Measurements from ENCODE around the gene TAX1BP1.

DNA sequence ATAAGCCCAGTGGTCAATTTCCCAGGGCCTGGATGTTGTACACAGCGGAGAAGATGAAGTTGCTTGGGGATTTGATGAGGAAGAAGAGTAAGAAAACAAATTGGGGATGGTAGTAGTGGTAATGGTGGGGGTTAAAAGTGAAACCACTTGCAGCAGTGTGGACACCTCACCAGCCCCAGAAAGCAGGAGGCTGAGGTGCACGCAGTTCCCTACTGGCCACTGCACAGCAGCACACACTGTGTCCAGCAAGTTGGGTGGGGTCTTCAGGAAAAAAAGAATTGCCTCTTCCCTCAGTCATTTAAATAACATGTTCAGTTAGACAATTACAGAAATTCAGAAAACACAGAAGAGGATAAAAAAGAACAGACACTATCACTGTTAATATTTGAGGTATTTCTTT, 96.6 kb downstream of the TAX1BP1 start:
- TF ChIP-seq, protein P1, sequence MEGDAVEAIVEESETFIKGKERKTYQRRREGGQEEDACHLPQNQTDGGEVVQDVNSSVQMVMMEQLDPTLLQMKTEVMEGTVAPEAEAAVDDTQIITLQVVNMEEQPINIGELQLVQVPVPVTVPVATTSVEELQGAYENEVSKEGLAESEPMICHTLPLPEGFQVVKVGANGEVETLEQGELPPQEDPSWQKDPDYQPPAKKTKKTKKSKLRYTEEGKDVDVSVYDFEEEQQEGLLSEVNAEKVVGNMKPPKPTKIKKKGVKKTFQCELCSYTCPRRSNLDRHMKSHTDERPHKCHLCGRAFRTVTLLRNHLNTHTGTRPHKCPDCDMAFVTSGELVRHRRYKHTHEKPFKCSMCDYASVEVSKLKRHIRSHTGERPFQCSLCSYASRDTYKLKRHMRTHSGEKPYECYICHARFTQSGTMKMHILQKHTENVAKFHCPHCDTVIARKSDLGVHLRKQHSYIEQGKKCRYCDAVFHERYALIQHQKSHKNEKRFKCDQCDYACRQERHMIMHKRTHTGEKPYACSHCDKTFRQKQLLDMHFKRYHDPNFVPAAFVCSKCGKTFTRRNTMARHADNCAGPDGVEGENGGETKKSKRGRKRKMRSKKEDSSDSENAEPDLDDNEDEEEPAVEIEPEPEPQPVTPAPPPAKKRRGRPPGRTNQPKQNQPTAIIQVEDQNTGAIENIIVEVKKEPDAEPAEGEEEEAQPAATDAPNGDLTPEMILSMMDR (conservative IDR thresholded peaks at IDR 0.05), result no peak
- no peak for TF ChIP-seq ZFX (IDR thresholded peaks at IDR 0.05)

Data from C4-2B (cell line).